Chondrocyte (in vitro differentiated cells): ENCODE data around the gene SCAND1. TPM values are rescaled to one million over a fixed set of nuclear protein-coding genes. Genes with fewer than 3 reads are reported as not detected.
A peak's percentile ranks its signal among the peaks of the same experiment; 100 is the strongest.
"Not testable (repeated sequence)": the region's sequence is repeated elsewhere in the genome, so short reads cannot be mapped to it uniquely, and the experiment has no call there.

Experiments
- DNase-seq: peaks from one replicate; pipeline ENCODE4 v3.0.0; 2021; ENCODE audit warnings: mixed read lengths, low spot score
- H3K27ac Mint-ChIP-seq: one replicate; pipeline ENCODE4 v1.8.0; 2021; ENCODE audit warnings: mild to moderate bottlenecking, moderate library complexity, mixed read lengths; ENCODE audit not compliant: unreplicated experiment
- H3K27me3 Mint-ChIP-seq: 2 replicates; pipeline ENCODE4 v1.8.0; 2021; ENCODE audit warnings: low read depth, mixed read lengths
- H3K36me3 Mint-ChIP-seq: 2 replicates; pipeline ENCODE4 v1.8.0; 2021; ENCODE audit warnings: low read depth, mixed read lengths
- H3K4me1 Mint-ChIP-seq: 2 replicates; pipeline ENCODE4 v1.8.0; 2021; ENCODE audit warnings: low read depth, mild to moderate bottlenecking, mixed read lengths
- H3K4me3 Mint-ChIP-seq: one replicate; pipeline ENCODE4 v1.8.0; 2021; ENCODE audit warnings: mild to moderate bottlenecking, moderate library complexity, mixed read lengths; ENCODE audit not compliant: unreplicated experiment
- H3K9me3 Mint-ChIP-seq: 2 replicates; pipeline ENCODE4 v1.8.0; 2021; ENCODE audit warnings: low read depth, mixed read lengths
- CTCF ChIP-seq: fragments of 200-600 bp; sonication (generic); IDR thresholded peaks from 2 replicates; pipeline ENCODE4 v1.5.0; 2021; ENCODE audit warnings: antibody characterized with exemption, mild to moderate bottlenecking, moderate library complexity
- total RNA-seq: library from RNA; stranded (reverse); gene quantifications from 3 replicates; pipeline ENCODE4 v1.2.1, GENCODE V29; 2021

The SCAND1 gene
- total RNA-seq, 1 donor from 2014 or later: 58.1 TPM

- Mint-ChIP-seq H3K4me3 (peak overlapping the region; percentile 99), H3K4me1 (peaks cover 27% of the 10 kb centered on the region), H3K27me3 (no peaks in the 10 kb centered on the region), H3K27ac (peak overlapping the region; percentile 99), H3K36me3 (peaks cover under 1% of the 10 kb centered on the region), H3K9me3 (no peaks in the 10 kb centered on the region)
- DNase-seq: no peak
- TF ChIP-seq CTCF: no peak
These were observed 1.6 kb downstream of the SCAND1 start for GRCh38 chr20:35952480-35953386.

- not testable (repeated sequence) for H3K36me3 Mint-ChIP-seq, DNase-seq, H3K27me3 Mint-ChIP-seq, H3K9me3 Mint-ChIP-seq
- H3K27ac Mint-ChIP-seq: peak overlapping the region; percentile 99
- peaks cover 34% of the 10 kb centered on the region for H3K4me1 Mint-ChIP-seq
- peak overlapping the region; percentile 16 for H3K4me3 Mint-ChIP-seq
These were observed 2.2 kb downstream of the SCAND1 start for GRCh38 chr20:35952080-35952479.

- no peaks in the 10 kb centered on the region for H3K27me3 Mint-ChIP-seq
- H3K4me1 Mint-ChIP-seq: peaks cover 30% of the 10 kb centered on the region
- TF ChIP-seq CTCF: no peak
- H3K27ac Mint-ChIP-seq: no peak overlapping the region
- peaks cover 4% of the 10 kb centered on the region for H3K36me3 Mint-ChIP-seq
- no peaks in the 10 kb centered on the region for H3K9me3 Mint-ChIP-seq
- DNase-seq: no peak
- no peak overlapping the region for H3K4me3 Mint-ChIP-seq
These were observed 4.2 kb downstream of the SCAND1 start for GRCh38 chr20:35950093-35950492.

- H3K9me3 Mint-ChIP-seq: no peaks in the 10 kb centered on the region
- peak overlapping the region; percentile 91 for H3K27ac Mint-ChIP-seq
- peaks cover 4% of the 10 kb centered on the region for H3K36me3 Mint-ChIP-seq
These were observed 6.4 kb downstream of the SCAND1 start for GRCh38 chr20:35947907-35948306.

GRCh38 chr20:35947489-35947888 is 6.8 kb downstream of the SCAND1 start:
- no peak for DNase-seq
- Mint-ChIP-seq H3K4me1 (peaks cover 20% of the 10 kb centered on the region), H3K27ac (peak overlapping the region; percentile 91), H3K4me3 (no peak overlapping the region), H3K9me3 (no peaks in the 10 kb centered on the region), H3K27me3 (no peaks in the 10 kb centered on the region), H3K36me3 (peaks cover 4% of the 10 kb centered on the region)
- TF ChIP-seq CTCF: peak; percentile 68

More at GRCh38 chr20:35947907-35948306, 6.4 kb downstream of the SCAND1 start:
- peaks cover 24% of the 10 kb centered on the region for H3K4me1 Mint-ChIP-seq
- H3K27me3 Mint-ChIP-seq: no peaks in the 10 kb centered on the region
- H3K4me3 Mint-ChIP-seq: no peak overlapping the region
- DNase-seq: no peak
- TF ChIP-seq CTCF: no peak

- peaks cover 8% of the 10 kb centered on the region for H3K4me1 Mint-ChIP-seq
- no peaks in the 10 kb centered on the region for H3K27me3 Mint-ChIP-seq
- no peak overlapping the region for H3K27ac Mint-ChIP-seq
- no peak overlapping the region for H3K4me3 Mint-ChIP-seq
- H3K36me3 Mint-ChIP-seq: peaks cover 10% of the 10 kb centered on the region
- no peak for DNase-seq
- H3K9me3 Mint-ChIP-seq: no peaks in the 10 kb centered on the region
- TF ChIP-seq CTCF: no peak
These were observed 12.1 kb downstream of the SCAND1 start for GRCh38 chr20:35942243-35942642.
